H1 (cell line): ENCODE measurements around the gene CTDNEP1. TPM values are rescaled to one million over a fixed set of nuclear protein-coding genes. Genes with fewer than 3 reads are reported as not detected.
A peak's percentile ranks its signal among the peaks of the same experiment; 100 is the strongest.

Experiments used
- CTCF ChIA-PET: fragments of 300-600 bp; sonication (Branson Sonifier 250); formaldehyde crosslinking; loops from one replicate; lab custom pipeline; 2021; ENCODE audit not compliant: partially characterized antibody; lab: Charles Lee
- POLR2A ChIA-PET: fragments of 300-600 bp; sonication (Branson Sonifier 250); formaldehyde crosslinking; loops from one replicate; lab custom pipeline; 2021; ENCODE audit warnings: inconsistent platforms; ENCODE audit not compliant: partially characterized antibody; lab: Charles Lee
- DNase-seq, 2 experiments: peaks; one replicate each; pipeline versions ENCODE4 v3.0.0 to v3.0.0-alpha.2; 2010 to 2022; ENCODE audit warnings: low spot score in 2 of 2, low read depth in 1 of 2, mixed read lengths in 1 of 2
- FAIRE-seq: peaks from 2 replicates; lab custom pipeline; 2011; peaks lifted over from hg19 to GRCh38; lab: Jason Lieb, UNC
- H2AFZ ChIP-seq: 2 replicates; pipeline ENCODE4 v1.8.1; 2012; ENCODE audit warnings: low read length, inconsistent platforms
- H2AK5ac ChIP-seq: 2 replicates; pipeline ENCODE4 v1.6.1; 2013; ENCODE audit warnings: low read depth, low read length
- H2BK120ac ChIP-seq: replicated peaks from 2 replicates; pipeline ENCODE3; 2013; ENCODE audit warnings: low read depth, low read length, inconsistent platforms
- H2BK12ac ChIP-seq: 2 replicates; pipeline ENCODE4 v1.6.1; 2013; ENCODE audit warnings: low read depth, low read length
- H2BK15ac ChIP-seq: 2 replicates; pipeline ENCODE4 v1.6.1; 2013; ENCODE audit warnings: low read length
- H2BK20ac ChIP-seq: 2 replicates; pipeline ENCODE4 v1.6.1; 2013; ENCODE audit warnings: low read length
- H2BK5ac ChIP-seq: 2 replicates; pipeline ENCODE4 v1.6.1; 2013; ENCODE audit warnings: low read depth, low read length
- H3K14ac ChIP-seq: 2 replicates; pipeline ENCODE4 v1.6.1; 2013; ENCODE audit warnings: inconsistent platforms; ENCODE audit not compliant: insufficient read length
- H3K18ac ChIP-seq: 2 replicates; pipeline ENCODE4 v1.6.1; 2013; ENCODE audit warnings: low read length; ENCODE audit errors: extremely low read depth
- H3K23ac ChIP-seq: 2 replicates; pipeline ENCODE4 v1.6.1; 2013; ENCODE audit warnings: inconsistent platforms; ENCODE audit not compliant: insufficient read length
- H3K23me2 ChIP-seq: 2 replicates; pipeline ENCODE4 v1.6.1; 2013; ENCODE audit warnings: low read depth, low read length
- H3K27ac ChIP-seq: 2 replicates; pipeline ENCODE4 v1.6.1; 2011; ENCODE audit warnings: low read depth, low read length, inconsistent platforms
- H3K27me3 ChIP-seq, 4 experiments: replicated peaks in 1 of 4; 1 replicate in 1 of 4; 2 replicates in 3 of 4; pipeline versions ENCODE4 v1.6.1 to v1.8.1; 2011 to 2013; ENCODE audit warnings: low read length in 3 of 4, mild to moderate bottlenecking in 3 of 4, inconsistent platforms in 2 of 4, mixed read lengths in 2 of 4, moderate library complexity in 1 of 4; ENCODE audit not compliant: control insufficient read depth in 3 of 4, insufficient read depth in 3 of 4; ENCODE audit errors: extremely low read depth in 1 of 4
- H3K36me3 ChIP-seq, 4 experiments: 2 replicates each; pipeline versions ENCODE4 v1.6.1 to v1.8.1; 2011 to 2013; ENCODE audit warnings: mild to moderate bottlenecking in 4 of 4, low read length in 3 of 4, moderate library complexity in 2 of 4, control low read depth in 1 of 4, inconsistent platforms in 1 of 4; ENCODE audit not compliant: insufficient read depth in 4 of 4, control insufficient read depth in 2 of 4
- H3K4ac ChIP-seq: replicated peaks from 2 replicates; pipeline ENCODE3; 2013; ENCODE audit warnings: low read length, low read depth, mixed read lengths, inconsistent platforms; ENCODE audit not compliant: insufficient read length
- H3K4me1 ChIP-seq, 4 experiments: replicated peaks in 1 of 4; 1 replicate in 1 of 4; 2 replicates in 3 of 4; pipeline versions ENCODE4 v1.6.1 to v1.8.1; 2011 to 2013; ENCODE audit warnings: low read length in 3 of 4, inconsistent platforms in 2 of 4, mixed read lengths in 1 of 4; ENCODE audit not compliant: insufficient read depth in 4 of 4, control insufficient read depth in 3 of 4
- H3K4me2 ChIP-seq, 2 experiments: 2 replicates each; pipeline versions ENCODE4 v1.6.1 to v1.8.1; 2011 to 2013; ENCODE audit warnings: low read depth in 2 of 2, low read length in 2 of 2, control low read depth in 1 of 2, inconsistent platforms in 1 of 2, mild to moderate bottlenecking in 1 of 2; ENCODE audit not compliant: insufficient read depth in 1 of 2
- H3K4me3 ChIP-seq, 4 experiments: fragments of 200-600, 300-600 bp in 1 of 4; sonication (generic), shearing (Covaris generic), sonication (Bioruptor Twin) in 1 of 4; 2 replicates each; pipeline versions ENCODE4 v1.5.1 to v1.8.1; 2011 to 2016; ENCODE audit warnings: low read length in 4 of 4, low read depth in 3 of 4, control low read depth in 2 of 4, inconsistent platforms in 2 of 4, mild to moderate bottlenecking in 2 of 4, mixed read lengths in 1 of 4, moderate library complexity in 1 of 4; ENCODE audit not compliant: insufficient read depth in 2 of 4; ENCODE audit errors: extremely low read depth in 1 of 4
- H3K56ac ChIP-seq: replicated peaks from 2 replicates; pipeline ENCODE3; 2013; ENCODE audit warnings: low read depth, mild to moderate bottlenecking, mixed read lengths, low read length, inconsistent platforms; ENCODE audit not compliant: insufficient read length
- H3K79me1 ChIP-seq: 2 replicates; pipeline ENCODE4 v1.6.1; 2013; ENCODE audit warnings: low read depth, low read length, control low read depth
- H3K79me2 ChIP-seq, 2 experiments: 2 replicates each; pipeline versions ENCODE4 v1.6.1 to v1.8.1; 2012 to 2013; ENCODE audit warnings: low read length in 2 of 2, mild to moderate bottlenecking in 2 of 2, inconsistent platforms in 1 of 2; ENCODE audit not compliant: insufficient read depth in 2 of 2, control insufficient read depth in 1 of 2
- H3K9ac ChIP-seq, 4 experiments: replicated peaks in 1 of 4; 1 replicate in 1 of 4; 2 replicates in 3 of 4; pipeline versions ENCODE4 v1.6.1 to v1.8.1; 2011 to 2013; ENCODE audit warnings: low read depth in 3 of 4, low read length in 3 of 4, control low read depth in 2 of 4, mild to moderate bottlenecking in 2 of 4, moderate library complexity in 2 of 4, inconsistent platforms in 1 of 4; ENCODE audit errors: extremely low read depth in 1 of 4
- H3K9me3 ChIP-seq, 2 experiments: 2 replicates each; pipeline versions ENCODE4 v1.6.1 to v1.8.1; 2012 to 2013; ENCODE audit warnings: mild to moderate bottlenecking in 2 of 2, moderate library complexity in 2 of 2, control low read depth in 1 of 2, inconsistent platforms in 1 of 2, low read depth in 1 of 2, low read length in 1 of 2, mixed read lengths in 1 of 2; ENCODE audit not compliant: insufficient read depth in 2 of 2
- H4K20me1 ChIP-seq, 2 experiments: replicated peaks in 1 of 2; 2 replicates each; pipeline versions ENCODE3 to v1.8.1; 2011 to 2013; ENCODE audit warnings: inconsistent platforms in 2 of 2, low read length in 2 of 2, mild to moderate bottlenecking in 1 of 2; ENCODE audit not compliant: insufficient read depth in 2 of 2, control insufficient read depth in 1 of 2
- H4K5ac ChIP-seq: 2 replicates; pipeline ENCODE4 v1.6.1; 2013; ENCODE audit warnings: low read length, low read depth, mixed read lengths, inconsistent platforms; ENCODE audit not compliant: insufficient read length
- H4K8ac ChIP-seq: 2 replicates; pipeline ENCODE4 v1.8.0; 2013; ENCODE audit warnings: mild to moderate bottlenecking, moderate library complexity, low read length, inconsistent platforms; ENCODE audit not compliant: insufficient read depth; ENCODE audit errors: extremely low read depth
- H4K91ac ChIP-seq: replicated peaks from 2 replicates; pipeline ENCODE3; 2013; ENCODE audit warnings: low read length, mixed read lengths, inconsistent platforms; ENCODE audit not compliant: insufficient read length
- CTBP2 ChIP-seq: IDR thresholded peaks from 2 replicates; pipeline ENCODE4 v1.7.0; 2011; ENCODE audit warnings: borderline replicate concordance, mild to moderate bottlenecking, moderate library complexity, mixed read lengths, low read length; ENCODE audit not compliant: insufficient read depth, insufficient read length
- EZH2 ChIP-seq: fragments of 200-600 bp; sonication (generic); IDR thresholded peaks from 2 replicates; pipeline ENCODE4 v1.7.1; 2012; ENCODE audit warnings: low read depth, mild to moderate bottlenecking, moderate library complexity, low read length, inconsistent platforms; ENCODE audit not compliant: severe bottlenecking
- GTF2F1 ChIP-seq: IDR thresholded peaks from 2 replicates; pipeline ENCODE4 v1.6.1; 2012; ENCODE audit warnings: low read depth, low read length, improper control_type of control experiment, borderline replicate concordance
- JUN ChIP-seq: IDR thresholded peaks from 2 replicates; pipeline ENCODE4 v1.6.1; 2011; ENCODE audit warnings: low read depth, mild to moderate bottlenecking, improper control_type of control experiment, low read length
- KDM1A ChIP-seq: fragments of 200-600, 300-600 bp; sonication (generic); IDR thresholded peaks from 2 replicates; pipeline ENCODE4 v1.7.1; 2016; ENCODE audit warnings: mild to moderate bottlenecking, low read length, borderline replicate concordance
- RNF2 ChIP-seq: fragments of 200-900, 300-1000 bp; sonication (generic); IDR thresholded peaks from 2 replicates; pipeline ENCODE4 v1.7.1; 2016; ENCODE audit warnings: borderline replicate concordance, low read depth, mild to moderate bottlenecking, antibody characterized with exemption, low read length; ENCODE audit not compliant: poor library complexity, severe bottlenecking; ENCODE audit errors: missing control alignments
- SIN3A ChIP-seq, 2 experiments: IDR thresholded peaks in 1 of 2; conservative IDR thresholded peaks in 1 of 2; 2 replicates each; pipeline ENCODE4 v1.6.1; 2011 to 2012; ENCODE audit warnings: low read length in 2 of 2, improper control_type of control experiment in 1 of 2, low read depth in 1 of 2, mild to moderate bottlenecking in 1 of 2
- SIX5 ChIP-seq: IDR thresholded peaks from 2 replicates; pipeline ENCODE4 v1.6.1; 2011; ENCODE audit warnings: mild to moderate bottlenecking, low read depth, low read length
- TAF7 ChIP-seq: optimal IDR thresholded peaks from 2 replicates; pipeline ENCODE3; 2011; ENCODE audit warnings: low read depth, mild to moderate bottlenecking, inconsistent platforms, low read length, moderate library complexity, borderline replicate concordance
- WGBS, 2 experiments: shearing (Covaris generic) in 1 of 2; methylation state at CpG; one replicate each; pipeline versions ENCODE4 v1.1.6 to v1.1.7; 2013 to 2015; ENCODE audit warnings: low lambda C conversion rate in 2 of 2, mixed read lengths in 2 of 2, inconsistent platforms in 1 of 2, low coverage in 1 of 2, missing lambda C conversion rate in 1 of 2; ENCODE audit not compliant: insufficient replicate concordance in 2 of 2, insufficient coverage in 1 of 2, insufficient read length in 1 of 2; ENCODE audit errors: extremely low coverage in 1 of 2, missing lambda C conversion rate in 1 of 2; 5-methylcytosine and 5-hydroxymethylcytosine counted together
- polyA plus RNA-seq, 7 experiments: library from polyadenylated mRNA; depleted of rRNA in 3 of 7; stranded (reverse) in 5 of 7; unstranded in 2 of 7; fragments of >200 nt in 5 of 7; fragments of 200-250 nt in 2 of 7; gene quantifications; 1 replicate in 5 of 7; 2 replicates in 1 of 7; 4 replicates in 1 of 7; pipeline versions ENCODE4 v1.2.1 to v1.2.3, GENCODE V29; 2011 to 2013; ENCODE audit warnings: missing spikeins in 2 of 7, mixed read lengths in 2 of 7
- total RNA-seq: library from RNA; stranded (reverse); fragmentation: NEBNext Ultra II Directional; extraction: Animal tissue kit (Norgen Biotek cat#: 25700); gene quantifications from 2 replicates; pipeline ENCODE4 v1.2.1, GENCODE V29; 2021

Gene CTDNEP1
- total and polyA plus RNA-seq, 2 of the 8 experiments (the other 6 are each of a cell fraction or from before 2014, with no cell fraction given) = 114 to 123 TPM

DNA sequence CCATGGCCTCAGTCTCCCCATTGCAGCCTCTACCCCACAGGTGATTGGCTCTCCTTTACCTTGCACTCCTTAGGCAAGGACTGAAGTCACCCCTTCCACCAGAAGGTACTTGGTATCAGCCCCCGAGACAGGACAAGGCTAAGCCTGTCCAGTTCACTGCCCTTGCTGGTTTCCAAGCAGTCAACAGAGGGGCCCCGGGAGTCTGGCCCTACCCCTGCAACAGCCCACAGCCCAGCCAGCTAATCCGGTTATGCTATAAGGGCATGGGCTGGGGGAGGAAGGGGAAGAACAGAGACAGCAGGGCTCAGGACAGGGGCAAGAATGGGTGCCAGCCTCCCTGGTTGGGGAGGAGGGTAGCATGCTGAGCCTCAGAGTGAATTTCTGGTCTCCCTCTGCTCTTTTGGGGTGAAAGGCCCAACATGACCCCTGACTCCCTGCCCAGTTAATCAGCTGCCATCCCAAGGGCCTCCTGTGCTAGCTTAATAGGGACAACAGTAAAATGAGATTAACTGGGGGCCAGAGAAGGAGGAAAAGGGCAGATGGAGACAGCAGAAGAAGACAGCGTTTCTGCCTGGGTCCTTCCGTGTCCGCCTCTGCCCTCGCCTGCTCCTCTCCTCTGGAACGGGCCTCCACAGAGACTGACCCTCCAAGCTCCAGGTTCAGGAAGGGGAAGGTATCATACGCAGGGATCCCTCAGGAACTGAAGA lies 42.6 kb downstream of the CTDNEP1 start:
- Histone ChIP-seq H4K20me1 (peaks cover 1 to 15% of the 10 kb centered on the region in 2 experiments), H3K56ac (no peak overlapping the region), H2AK5ac (0 out of 2 replicates have a peak overlapping the region, but pooled peaks have one; percentile 65), H2BK15ac (peak overlapping the region; percentile 92), H3K36me3 (peaks cover 0 to 3% (median 0%) of the 10 kb centered on the region in 4 experiments; a peak in 2 of 8 replicates), H3K79me2 (peaks cover 0 to 61% of the 10 kb centered on the region in 2 experiments; a peak in 2 of 4 replicates), H2BK5ac (peak overlapping the region; percentile 90; the same call in 1 of the 2 replicates), H3K9ac (peak overlapping the region in 2 of 4 experiments; percentile 22 to 28; a peak in 2 of 7 replicates), H2BK12ac (peak overlapping the region; percentile 92; the same call in 1 of the 2 replicates), H3K27ac (peak overlapping the region; percentile 11; the same call in 1 of the 2 replicates), H3K4ac (peak overlapping the region; percentile 79), H3K4me2 (peak overlapping the region; percentile 71 to 91), H4K91ac (peak overlapping the region; percentile 68), H2AFZ (no peak overlapping the region), H3K4me1 (peaks cover 8 to 47% (median 34%) of the 10 kb centered on the region in 4 experiments), H4K5ac (peak overlapping the region; percentile 57), H3K18ac (peak overlapping the region; percentile 96; the same call in 1 of the 2 replicates), H3K27me3 (no peaks in the 10 kb centered on the region; a peak in 1 of 7 replicates), H2BK120ac (no peak overlapping the region), H3K9me3 (no peaks in the 10 kb centered on the region), H3K23me2 (peaks cover 26% of the 10 kb centered on the region; the same call in 1 of the 2 replicates), H3K14ac (no peak overlapping the region), H2BK20ac (peak overlapping the region; percentile 80; the same call in 1 of the 2 replicates), H3K4me3 (peak overlapping the region in 2 of 4 experiments; percentile 36 to 62; a peak in 3 of 8 replicates), H4K8ac (peak overlapping the region; percentile 54; the same call in 1 of the 2 replicates), H3K79me1 (peaks cover 25% of the 10 kb centered on the region), H3K23ac (no peak overlapping the region)
- FAIRE-seq (no peak), DNase-seq (no peak)
- CTCF ChIA-PET = interaction anchor here (2.1 to 2.4 kb wide), 2 partner anchors 12 to 31 kb away, joined by 10 read pairs; no protein-coding TSS in a partner anchor
- POLR2A ChIA-PET = interaction anchor here (1.0 to 2.5 kb wide), 13 partner anchors 12 to 375 kb away, joined by 3 to 18 read pairs (median 6); partner anchors contain the start of genes ACADVL, DLG4, GABARAP and MPDU1
- WGBS, 2 experiments = 90% methylated on average over 8 of the region's 9 CpGs; no CpG with 5 or more reads in 1 of the 2 experiments
- no peak for TF ChIP-seq RNF2
- no peak for TF ChIP-seq SIN3A (conservative IDR thresholded peaks at IDR 0.05 in 1 of 2, IDR thresholded peaks at IDR 0.05 in 1 of 2; ENCODE audit: low read depth in 1 of 2, low read length in 2 of 2)
- no peak for TF ChIP-seq KDM1A
- TF ChIP-seq TAF7 = no peak
- no peak for TF ChIP-seq GTF2F1
- no peak for TF ChIP-seq JUN
- TF ChIP-seq CTBP2 = no peak
- TF ChIP-seq EZH2 = no peak
- TF ChIP-seq SIX5 = no peak
